Measurements from ENCODE around the gene S1PR5. TPM values are rescaled to one million over a fixed set of nuclear protein-coding genes. Genes with fewer than 3 reads are reported as not detected.

Gene S1PR5
- total and polyA plus RNA-seq, 2 experiments from 2014 or later, result 4.6 to 8.0 TPM

- Mint-ChIP-seq H3K36me3 (ENCODE audit: low read depth) (peaks cover 19% of the 10 kb centered on the region; the same call in 2 of the 3 replicates), H3K4me3 (peak overlapping the region; percentile 87), H3K9me3 (no peaks in the 10 kb centered on the region), H3K27me3 (ENCODE audit: insufficient read depth, low read depth, poor library complexity) (peaks cover 6% of the 10 kb centered on the region), H3K27ac (no peak overlapping the region), H3K4me1 (no peaks in the 10 kb centered on the region)
- H3K27ac ChIP-seq (ENCODE audit: low read depth), result no peak overlapping the region
- no peaks in the 10 kb centered on the region for H3K27me3 ChIP-seq (ENCODE audit: insufficient read depth)
- ATAC-seq (peak; percentile 6), DNase-seq (ENCODE audit: low spot score) (peak; percentile 37)
- H3K4me3 ChIP-seq, result peak overlapping the region; percentile 85
- H3K4me2 ChIP-seq, result peak overlapping the region; percentile 82
- no peaks in the 10 kb centered on the region for H3K36me3 ChIP-seq (ENCODE audit: insufficient read depth)
- peaks cover 3% of the 10 kb centered on the region; the same call in 1 of the 2 replicates for H4K20me1 ChIP-seq (replicated peaks; ENCODE audit: insufficient read depth)
- no peaks in the 10 kb centered on the region; the same call in 1 of the 2 replicates for H3K4me1 ChIP-seq (ENCODE audit: insufficient read depth)
- no peaks in the 10 kb centered on the region for H3K9me2 ChIP-seq (ENCODE audit: insufficient read depth)
- no peak for TF ChIP-seq NANOG (IDR thresholded peaks at IDR 0.05; ENCODE audit: borderline replicate concordance)
- TF ChIP-seq STAT1 (IDR thresholded peaks at IDR 0.05; ENCODE audit: unreplicated experiment), result no peak
- TF ChIP-seq ZNF331 (CRISPR knock-in tag; IDR thresholded peaks at IDR 0.05; ENCODE audit: low read depth), result no peak
- TF ChIP-seq ETS1 (IDR thresholded peaks at IDR 0.05), result no peak
- H3K79me2 ChIP-seq (replicated peaks; ENCODE audit: insufficient read depth), result peaks cover 17% of the 10 kb centered on the region
- peak overlapping the region; percentile 69; the same call in 1 of the 2 replicates for H2AFZ ChIP-seq
- H3F3A ChIP-seq (replicated peaks; ENCODE audit: low read depth), result 0 out of 2 replicates have a peak, but pooled peaks cover 12% of the 10 kb centered on the region
Observed at GRCh38 chr19:10544242-10544752, 27.1 kb upstream of the S1PR5 start.

DNA sequence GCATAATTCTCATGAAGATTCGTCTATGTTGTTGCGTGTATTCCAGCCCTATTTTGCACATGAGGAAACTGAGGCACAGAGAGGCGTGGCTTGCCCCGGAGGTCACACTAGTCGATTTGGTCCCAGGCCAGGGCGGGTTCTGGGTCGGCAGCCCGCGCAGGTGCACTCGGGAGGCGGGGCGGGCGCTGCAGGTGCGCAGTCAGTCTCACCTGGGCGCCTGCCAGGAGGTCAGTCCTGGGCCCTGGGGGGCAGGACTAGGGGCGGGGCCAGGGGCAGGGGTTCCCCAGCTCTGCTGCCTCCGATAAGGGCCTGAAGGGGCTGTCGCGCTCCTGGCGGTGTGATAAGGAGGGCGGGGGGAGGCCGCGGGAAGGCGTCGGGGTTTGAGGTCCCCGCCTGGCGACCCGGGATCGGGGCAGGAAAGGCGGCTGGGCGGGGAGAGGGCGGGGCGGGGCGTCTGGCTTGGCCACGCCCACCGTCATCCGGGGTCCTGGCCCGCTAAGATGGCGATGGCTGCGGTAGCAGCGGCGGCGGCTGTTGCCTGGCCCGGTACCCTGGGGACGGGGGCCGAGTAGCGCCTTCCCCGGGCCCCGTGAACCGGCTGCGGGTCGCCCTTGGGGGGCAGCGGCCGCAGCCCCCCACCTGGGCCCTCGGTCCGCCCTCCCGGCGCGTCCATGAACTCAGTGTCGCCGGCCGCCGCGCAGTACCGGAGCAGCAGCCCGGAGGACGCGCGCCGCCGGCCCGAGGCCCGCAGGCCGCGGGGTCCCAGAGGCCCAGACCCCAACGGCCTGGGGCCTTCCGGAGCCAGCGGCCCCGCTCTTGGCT is 26.4 kb upstream of the S1PR5 start, which contains the start of gene ATG4D:
Gene ATG4D (plus strand): TSS at position 485 of the 822 bp plus-strand sequence. CDS start 187 bp downstream, at position 672.
- Histone ChIP-seq H3F3A (replicated peaks; ENCODE audit: low read depth) (0 out of 2 replicates have a peak, but pooled peaks cover 12% of the 10 kb centered on the region), H3K9me2 (ENCODE audit: insufficient read depth) (no peaks in the 10 kb centered on the region), H3K36me3 (ENCODE audit: insufficient read depth) (no peaks in the 10 kb centered on the region), H3K27me3 (ENCODE audit: insufficient read depth) (no peaks in the 10 kb centered on the region), H3K4me3 (peak within 1 kb of the TSS; percentile 85), H3K4me1 (ENCODE audit: insufficient read depth) (no peaks in the 10 kb centered on the region; the same call in 1 of the 2 replicates), H4K20me1 (replicated peaks; ENCODE audit: insufficient read depth) (peaks cover 3% of the 10 kb centered on the region; the same call in 1 of the 2 replicates), H2AFZ (peak within 1 kb of the TSS; percentile 91), H3K27ac (ENCODE audit: low read depth) (no peak within 1 kb of the TSS), H3K4me2 (peak within 1 kb of the TSS; percentile 82), H3K79me2 (replicated peaks; ENCODE audit: insufficient read depth) (peaks cover 17% of the 10 kb centered on the region)
- Mint-ChIP-seq H3K36me3 (ENCODE audit: low read depth) (peaks cover 13% of the 10 kb centered on the region; the same call in 2 of the 3 replicates), H3K4me3 (peak within 1 kb of the TSS; percentile 87), H3K27ac (no peak within 1 kb of the TSS), H3K9me3 (no peaks in the 10 kb centered on the region), H3K27me3 (ENCODE audit: insufficient read depth, low read depth, poor library complexity) (peaks cover 7% of the 10 kb centered on the region), H3K4me1 (no peaks in the 10 kb centered on the region)
- peak; percentile 93 for DNase-seq (ENCODE audit: low spot score)
- ATAC-seq, result peak; percentile 87
- TF ChIP-seq JUNB (IDR thresholded peaks at IDR 0.05; ENCODE audit: unreplicated experiment), result no peak
- no peak for TF ChIP-seq CREB1 (CRISPR knock-in tag; IDR thresholded peaks at IDR 0.05; ENCODE audit: low read depth)
- TF ChIP-seq REST (IDR thresholded peaks at IDR 0.05; ENCODE audit: unreplicated experiment), result no peak
- no peak for TF ChIP-seq EZH2 (IDR thresholded peaks at IDR 0.05; ENCODE audit: low read depth, unreplicated experiment)
- peak; percentile 87 for TF ChIP-seq POLR2AphosphoS5 (IDR thresholded peaks at IDR 0.05; ENCODE audit: low read depth)
